Measurements from ENCODE around the gene HMCN2. TPM values are rescaled to one million over a fixed set of nuclear protein-coding genes. Genes with fewer than 3 reads are reported as not detected.

The HMCN2 gene
- total and polyA plus RNA-seq, 4 donors: 0.25 to 14.8 (median 4.6) TPM

DNA sequence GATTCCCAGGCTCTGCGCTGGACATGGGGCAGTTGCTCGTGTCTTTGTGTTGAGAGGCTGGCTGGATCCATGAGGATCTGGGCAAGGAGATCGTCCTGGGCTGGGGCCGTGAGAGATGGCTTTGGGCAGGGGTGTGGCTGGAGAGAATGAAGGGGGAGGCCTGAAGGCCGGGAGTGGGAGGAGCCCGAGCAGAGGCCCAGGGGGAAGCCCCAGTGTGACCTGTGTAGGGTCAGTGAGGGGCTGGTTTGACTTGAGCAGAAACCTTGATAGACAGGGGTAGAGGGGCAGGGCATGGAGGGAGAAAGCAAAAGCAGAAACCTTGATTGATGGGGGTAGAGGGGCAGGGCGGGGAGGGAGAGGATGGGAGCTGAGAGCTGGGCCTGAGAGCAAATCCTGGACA, 124.8 kb downstream of the HMCN2 start:
- DNase-seq: no peak
- H3K4me1 ChIP-seq (ENCODE audit: control insufficient read depth in 1 of 2, insufficient read depth in 2 of 2, low read length in 2 of 2): no peaks in the 10 kb centered on the region
- no peaks in the 10 kb centered on the region for H3K36me3 ChIP-seq (ENCODE audit: control insufficient read depth in 1 of 2, insufficient read depth in 2 of 2, low read length in 1 of 2)
- H3K4me3 ChIP-seq (ENCODE audit: low read length in 2 of 2): no peak overlapping the region
- WGBS, 2 donors: 45 to 54% methylated on average over 7 of the region's 7 CpGs
- no peak overlapping the region for H3K27ac ChIP-seq (ENCODE audit: low read depth in 1 of 2, low read length in 2 of 2)
- no peaks in the 10 kb centered on the region for H3K27me3 ChIP-seq (ENCODE audit: control insufficient read depth in 1 of 2, insufficient read depth in 2 of 2, low read length in 1 of 2)
- intact Hi-C loops (cut with DNase I): no loop called here
- ATAC-seq (ENCODE audit: low FRiP score): no peak
- H3K9me3 ChIP-seq (ENCODE audit: control insufficient read depth, low read length): no peaks in the 10 kb centered on the region

DNA sequence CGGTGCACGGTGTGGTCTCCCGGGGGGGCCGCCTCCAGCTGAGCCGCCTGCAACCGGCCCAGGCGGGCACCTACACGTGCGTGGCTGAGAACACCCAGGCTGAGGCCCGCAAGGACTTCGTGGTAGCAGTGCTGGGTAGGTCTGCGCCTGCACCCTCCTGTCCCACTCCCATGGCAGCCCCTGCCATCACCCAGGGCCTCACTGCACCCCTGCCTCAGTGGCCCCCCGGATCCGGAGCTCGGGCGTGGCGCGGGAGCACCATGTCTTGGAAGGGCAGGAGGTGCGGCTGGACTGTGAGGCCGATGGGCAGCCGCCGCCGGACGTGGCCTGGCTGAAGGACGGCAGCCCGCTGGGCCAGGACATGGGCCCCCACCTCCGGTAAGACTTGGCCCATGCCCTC, 125.4 kb downstream of the HMCN2 start:
- H3K9me3 ChIP-seq (ENCODE audit: control insufficient read depth, low read length): no peaks in the 10 kb centered on the region
- no peak for ATAC-seq (ENCODE audit: low FRiP score)
- H3K27me3 ChIP-seq (ENCODE audit: control insufficient read depth in 1 of 2, insufficient read depth in 2 of 2, low read length in 1 of 2): no peaks in the 10 kb centered on the region
- intact Hi-C loops (cut with DNase I): no loop called here
- no peak for DNase-seq
- H3K4me3 ChIP-seq (ENCODE audit: low read length in 2 of 2): no peak overlapping the region
- no peaks in the 10 kb centered on the region for H3K4me1 ChIP-seq (ENCODE audit: control insufficient read depth in 1 of 2, insufficient read depth in 2 of 2, low read length in 2 of 2)
- 91 to 93% methylated on average over 26 to 27 of the region's 27 CpGs for WGBS, 2 donors
- H3K27ac ChIP-seq (ENCODE audit: low read depth in 1 of 2, low read length in 2 of 2): no peak overlapping the region
- H3K36me3 ChIP-seq (ENCODE audit: control insufficient read depth in 1 of 2, insufficient read depth in 2 of 2, low read length in 1 of 2): no peaks in the 10 kb centered on the region

DNA sequence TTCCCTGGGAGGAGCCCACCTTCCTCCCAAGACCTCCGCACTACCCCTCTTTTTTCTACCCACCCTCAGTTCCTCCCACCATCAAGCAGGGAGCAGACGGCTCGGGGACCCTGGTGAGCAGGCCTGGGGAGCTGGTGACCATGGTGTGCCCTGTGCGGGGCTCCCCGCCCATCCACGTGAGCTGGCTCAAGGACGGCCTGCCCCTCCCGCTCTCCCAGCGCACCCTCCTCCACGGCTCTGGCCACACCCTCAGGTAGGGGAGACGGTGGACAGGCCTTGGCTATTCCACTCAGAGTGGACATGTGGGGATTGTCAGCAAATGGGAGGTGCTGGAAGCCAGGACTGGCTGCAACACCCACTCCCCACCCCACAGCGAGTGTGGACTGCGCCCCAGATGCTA, 126.3 kb downstream of the HMCN2 start:
- H3K27ac ChIP-seq (ENCODE audit: low read depth in 1 of 2, low read length in 2 of 2): no peak overlapping the region
- H3K4me3 ChIP-seq (ENCODE audit: low read length in 2 of 2): no peak overlapping the region
- H3K9me3 ChIP-seq (ENCODE audit: control insufficient read depth, low read length): no peaks in the 10 kb centered on the region
- intact Hi-C loops (cut with DNase I): no loop called here
- ATAC-seq (ENCODE audit: low FRiP score) (no peak), DNase-seq (no peak)
- no peaks in the 10 kb centered on the region for H3K36me3 ChIP-seq (ENCODE audit: control insufficient read depth in 1 of 2, insufficient read depth in 2 of 2, low read length in 1 of 2)
- no peaks in the 10 kb centered on the region for H3K27me3 ChIP-seq (ENCODE audit: control insufficient read depth in 1 of 2, insufficient read depth in 2 of 2, low read length in 1 of 2)
- H3K4me1 ChIP-seq (ENCODE audit: control insufficient read depth in 1 of 2, insufficient read depth in 2 of 2, low read length in 2 of 2): no peaks in the 10 kb centered on the region
- 89 to 92% methylated on average over 13 of the region's 13 CpGs for WGBS, 2 donors

DNA sequence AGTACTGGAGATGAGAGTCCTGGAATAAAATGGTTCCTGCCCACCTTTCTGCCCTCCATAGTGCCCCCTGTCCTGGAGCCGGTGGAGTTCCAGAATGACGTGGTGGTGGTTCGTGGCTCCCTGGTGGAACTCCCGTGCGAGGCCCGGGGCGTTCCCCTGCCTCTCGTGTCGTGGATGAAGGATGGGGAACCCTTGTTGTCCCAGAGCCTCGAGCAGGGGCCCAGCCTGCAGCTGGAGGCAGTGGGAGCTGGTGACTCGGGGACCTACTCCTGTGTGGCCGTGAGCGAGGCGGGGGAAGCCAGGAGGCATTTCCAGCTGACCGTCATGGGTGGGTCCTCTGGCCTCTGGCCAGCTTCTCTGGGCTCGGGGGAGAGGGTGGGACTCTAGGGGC, 128.1 kb downstream of the HMCN2 start:
- DNase-seq (no peak), ATAC-seq (ENCODE audit: low FRiP score) (no peak)
- Histone ChIP-seq H3K27ac (ENCODE audit: low read depth in 1 of 2, low read length in 2 of 2) (no peak overlapping the region), H3K36me3 (ENCODE audit: control insufficient read depth in 1 of 2, insufficient read depth in 2 of 2, low read length in 1 of 2) (no peaks in the 10 kb centered on the region), H3K27me3 (ENCODE audit: control insufficient read depth in 1 of 2, insufficient read depth in 2 of 2, low read length in 1 of 2) (no peaks in the 10 kb centered on the region), H3K4me3 (ENCODE audit: low read length in 2 of 2) (no peak overlapping the region), H3K9me3 (ENCODE audit: control insufficient read depth, low read length) (no peaks in the 10 kb centered on the region), H3K4me1 (ENCODE audit: control insufficient read depth in 1 of 2, insufficient read depth in 2 of 2, low read length in 2 of 2) (no peaks in the 10 kb centered on the region)
- intact Hi-C loops (cut with DNase I): no loop called here
- WGBS, 2 donors: 58 to 63% methylated on average over 16 of the region's 16 CpGs

DNA sequence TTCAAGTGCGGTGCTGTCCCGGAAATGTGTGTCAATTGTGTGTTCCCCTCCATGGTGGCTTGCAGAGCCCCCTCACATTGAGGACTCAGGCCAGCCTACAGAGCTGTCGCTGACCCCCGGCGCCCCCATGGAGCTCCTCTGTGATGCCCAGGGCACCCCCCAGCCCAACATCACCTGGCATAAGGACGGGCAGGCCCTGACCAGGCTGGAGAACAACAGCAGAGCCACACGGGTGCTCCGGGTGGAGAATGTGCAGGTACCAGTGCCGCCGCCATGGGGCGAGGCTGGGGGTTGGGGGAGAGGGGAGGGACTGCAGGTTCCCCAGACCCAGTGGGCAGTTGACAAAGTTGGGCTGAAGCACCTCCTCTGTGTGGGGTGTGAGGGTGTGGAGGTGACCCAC, 128.8 kb downstream of the HMCN2 start:
- DNase-seq (no peak), ATAC-seq (ENCODE audit: low FRiP score) (no peak)
- Histone ChIP-seq H3K27me3 (ENCODE audit: control insufficient read depth in 1 of 2, insufficient read depth in 2 of 2, low read length in 1 of 2) (no peaks in the 10 kb centered on the region), H3K27ac (ENCODE audit: low read depth in 1 of 2, low read length in 2 of 2) (no peak overlapping the region), H3K4me1 (ENCODE audit: control insufficient read depth in 1 of 2, insufficient read depth in 2 of 2, low read length in 2 of 2) (no peaks in the 10 kb centered on the region), H3K4me3 (ENCODE audit: low read length in 2 of 2) (no peak overlapping the region), H3K36me3 (ENCODE audit: control insufficient read depth in 1 of 2, insufficient read depth in 2 of 2, low read length in 1 of 2) (no peaks in the 10 kb centered on the region), H3K9me3 (ENCODE audit: control insufficient read depth, low read length) (no peaks in the 10 kb centered on the region)
- intact Hi-C loops (cut with DNase I): no loop called here
- 89 to 91% methylated on average over 11 of the region's 11 CpGs for WGBS, 2 donors

DNA sequence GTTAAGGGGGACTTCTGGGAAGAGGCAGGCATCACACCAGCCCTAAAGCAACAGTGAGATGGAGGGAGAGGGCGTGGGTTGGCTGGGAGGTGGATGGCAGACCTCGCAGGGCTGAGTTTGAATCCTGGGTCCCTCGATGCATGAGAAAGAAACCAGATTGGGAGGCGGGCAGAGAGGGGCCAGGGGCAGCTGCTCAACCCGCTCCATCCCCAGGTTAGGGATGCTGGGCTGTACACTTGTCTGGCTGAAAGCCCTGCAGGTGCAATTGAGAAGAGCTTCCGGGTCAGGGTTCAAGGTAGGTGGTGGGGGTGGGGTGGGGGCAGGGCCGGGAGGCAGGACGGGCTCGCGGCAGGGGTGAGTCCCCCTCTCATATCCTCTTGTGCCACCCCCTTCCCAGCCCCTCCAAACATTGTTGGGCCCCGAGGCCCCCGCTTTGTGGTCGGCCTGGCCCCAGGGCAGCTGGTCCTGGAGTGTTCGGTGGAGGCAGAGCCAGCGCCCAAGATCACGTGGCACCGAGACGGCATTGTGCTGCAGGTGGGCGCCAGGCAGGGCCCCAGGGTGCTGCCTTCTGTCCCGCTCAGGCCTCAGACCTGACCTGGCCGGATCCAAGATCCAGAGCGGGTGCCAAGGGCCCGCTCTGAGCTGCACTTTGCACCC, 129.4 kb downstream of the HMCN2 start:
- 89 to 91% methylated on average over 19 to 23 of the region's 23 CpGs for WGBS, 2 donors

DNA sequence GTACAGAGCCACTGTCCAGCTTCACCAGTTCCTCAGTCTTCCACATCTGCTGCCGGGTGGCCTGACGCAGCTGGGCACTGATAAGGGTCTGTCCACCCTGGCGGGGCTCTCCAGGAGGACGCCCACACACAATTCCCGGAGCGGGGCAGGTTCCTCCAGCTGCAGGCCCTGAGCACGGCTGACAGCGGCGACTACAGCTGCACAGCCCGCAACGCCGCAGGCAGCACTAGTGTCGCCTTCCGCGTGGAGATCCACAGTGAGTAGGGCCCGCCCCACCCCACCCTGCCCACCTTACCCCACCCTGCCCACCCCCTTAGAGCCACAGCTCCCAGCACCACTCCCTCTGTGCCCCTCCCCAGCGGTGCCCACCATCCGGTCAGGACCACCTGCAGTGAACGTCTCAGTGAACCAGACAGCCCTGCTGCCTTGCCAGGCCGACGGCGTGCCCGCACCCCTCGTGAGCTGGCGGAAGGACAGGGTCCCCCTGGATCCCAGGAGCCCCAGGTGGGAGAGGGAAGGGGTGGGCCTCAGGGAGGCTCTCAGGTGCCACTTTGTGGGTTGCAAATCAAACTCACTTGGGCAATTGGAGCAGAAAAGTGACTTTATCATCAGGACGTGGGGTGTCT, 130.4 kb downstream of the HMCN2 start:
- DNase-seq (no peak), ATAC-seq (ENCODE audit: low FRiP score) (no peak)
- Histone ChIP-seq H3K4me1 (ENCODE audit: control insufficient read depth in 1 of 2, insufficient read depth in 2 of 2, low read length in 2 of 2) (no peaks in the 10 kb centered on the region), H3K27ac (ENCODE audit: low read depth in 1 of 2, low read length in 2 of 2) (no peak overlapping the region), H3K4me3 (ENCODE audit: low read length in 2 of 2) (no peak overlapping the region), H3K27me3 (ENCODE audit: control insufficient read depth in 1 of 2, insufficient read depth in 2 of 2, low read length in 1 of 2) (no peaks in the 10 kb centered on the region), H3K9me3 (ENCODE audit: control insufficient read depth, low read length) (no peaks in the 10 kb centered on the region), H3K36me3 (ENCODE audit: control insufficient read depth in 1 of 2, insufficient read depth in 2 of 2, low read length in 1 of 2) (no peaks in the 10 kb centered on the region)
- intact Hi-C loops (cut with DNase I): no loop called here
- WGBS, 2 donors: 93% methylated on average over 23 to 26 of the region's 26 CpGs

More for the DNA sequence above, 129.4 kb downstream of the HMCN2 start:
- Histone ChIP-seq H3K27ac (ENCODE audit: low read depth in 1 of 2, low read length in 2 of 2) (no peak overlapping the region), H3K4me1 (ENCODE audit: control insufficient read depth in 1 of 2, insufficient read depth in 2 of 2, low read length in 2 of 2) (no peaks in the 10 kb centered on the region), H3K27me3 (ENCODE audit: control insufficient read depth in 1 of 2, insufficient read depth in 2 of 2, low read length in 1 of 2) (no peaks in the 10 kb centered on the region), H3K9me3 (ENCODE audit: control insufficient read depth, low read length) (no peaks in the 10 kb centered on the region), H3K36me3 (ENCODE audit: control insufficient read depth in 1 of 2, insufficient read depth in 2 of 2, low read length in 1 of 2) (no peaks in the 10 kb centered on the region), H3K4me3 (ENCODE audit: low read length in 2 of 2) (no peak overlapping the region)
- ATAC-seq (ENCODE audit: low FRiP score) (no peak), DNase-seq (no peak)
- intact Hi-C loops (cut with DNase I): no loop called here

DNA sequence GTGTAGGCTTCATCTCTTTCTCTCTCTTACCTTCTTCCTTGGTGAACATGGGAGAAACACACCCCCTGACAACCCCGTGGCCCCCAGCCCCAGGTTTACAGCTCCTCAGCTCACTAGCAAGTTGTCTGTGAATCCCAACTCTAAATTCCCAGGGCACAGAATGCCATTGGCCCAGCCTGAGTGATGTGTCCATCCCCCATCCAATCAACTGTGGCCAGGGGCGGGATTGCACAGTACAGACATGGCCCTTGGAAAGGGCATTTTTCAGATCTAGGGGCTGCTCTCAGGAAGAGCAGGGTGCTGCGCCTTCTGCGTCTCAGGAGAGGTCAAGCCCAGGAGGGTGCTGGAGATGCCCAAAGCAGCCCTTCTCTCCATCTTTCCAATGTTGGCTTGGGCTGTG, 131.0 kb downstream of the HMCN2 start:
- intact Hi-C loops (cut with DNase I): no loop called here
- Histone ChIP-seq H3K9me3 (ENCODE audit: control insufficient read depth, low read length) (no peaks in the 10 kb centered on the region), H3K4me1 (ENCODE audit: control insufficient read depth in 1 of 2, insufficient read depth in 2 of 2, low read length in 2 of 2) (no peaks in the 10 kb centered on the region), H3K27me3 (ENCODE audit: control insufficient read depth in 1 of 2, insufficient read depth in 2 of 2, low read length in 1 of 2) (no peaks in the 10 kb centered on the region), H3K36me3 (ENCODE audit: control insufficient read depth in 1 of 2, insufficient read depth in 2 of 2, low read length in 1 of 2) (no peaks in the 10 kb centered on the region), H3K4me3 (ENCODE audit: low read length in 2 of 2) (no peak overlapping the region), H3K27ac (ENCODE audit: low read depth in 1 of 2, low read length in 2 of 2) (no peak overlapping the region)
- ATAC-seq (ENCODE audit: low FRiP score) (no peak), DNase-seq (no peak)
- 93 to 96% methylated on average over 4 of the region's 4 CpGs for WGBS, 2 donors

DNA sequence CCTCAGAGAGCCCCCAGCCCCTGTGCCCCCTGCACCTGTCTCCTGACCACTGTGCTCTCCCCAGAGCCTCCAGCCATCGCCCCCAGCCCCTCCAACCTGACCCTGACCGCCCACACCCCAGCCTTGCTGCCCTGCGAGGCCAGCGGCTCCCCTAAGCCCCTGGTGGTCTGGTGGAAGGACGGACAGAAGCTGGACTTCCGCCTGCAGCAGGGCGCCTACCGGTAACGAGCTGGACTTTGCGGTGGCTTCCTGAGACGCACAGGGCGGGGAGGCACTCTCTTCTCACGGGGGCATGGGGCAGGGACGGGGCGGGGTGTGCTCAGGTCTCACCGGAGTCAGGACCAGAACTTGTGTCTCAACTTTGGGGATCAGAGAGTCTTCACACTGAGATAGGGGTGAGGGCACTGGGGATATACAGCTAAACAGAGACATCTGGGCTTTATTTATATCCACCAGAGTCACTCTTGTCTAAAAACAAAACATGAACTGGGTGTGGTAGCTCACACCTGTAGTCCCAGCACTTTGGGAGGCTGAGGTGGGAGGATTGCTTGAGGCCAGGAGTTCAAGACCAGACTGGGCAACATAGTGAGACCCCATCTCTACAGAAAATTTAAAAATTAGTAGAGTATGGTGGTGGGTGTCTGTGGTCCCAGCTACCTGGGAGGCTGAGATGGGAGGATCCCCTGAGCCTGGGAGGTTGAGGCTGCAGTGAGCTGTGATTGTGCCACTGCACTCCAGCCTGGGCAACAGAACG, 133.1 kb downstream of the HMCN2 start:
- Histone ChIP-seq H3K27me3 (ENCODE audit: control insufficient read depth in 1 of 2, insufficient read depth in 2 of 2, low read length in 1 of 2) (no peaks in the 10 kb centered on the region), H3K9me3 (ENCODE audit: control insufficient read depth, low read length) (no peaks in the 10 kb centered on the region), H3K27ac (ENCODE audit: low read depth in 1 of 2, low read length in 2 of 2) (no peak overlapping the region), H3K36me3 (ENCODE audit: control insufficient read depth in 1 of 2, insufficient read depth in 2 of 2, low read length in 1 of 2) (no peaks in the 10 kb centered on the region), H3K4me3 (ENCODE audit: low read length in 2 of 2) (no peak overlapping the region), H3K4me1 (ENCODE audit: control insufficient read depth in 1 of 2, insufficient read depth in 2 of 2, low read length in 2 of 2) (no peaks in the 10 kb centered on the region)
- WGBS, 2 donors: 77 to 82% methylated on average over 17 of the region's 17 CpGs
- DNase-seq (no peak), ATAC-seq (ENCODE audit: low FRiP score) (no peak)
- intact Hi-C loops (cut with DNase I): no loop called here

Data from aorta (tissue), 5 donors.